ENCODE data around the gene MMEL1. TPM values are rescaled to one million over a fixed set of nuclear protein-coding genes. Genes with fewer than 3 reads are reported as not detected.
A peak's percentile ranks its signal among the peaks of the same experiment; 100 is the strongest.

Gene MMEL1
- total RNA-seq, 2 experiments from 2014 or later, result 0.58 TPM; not detected in 1

DNA sequence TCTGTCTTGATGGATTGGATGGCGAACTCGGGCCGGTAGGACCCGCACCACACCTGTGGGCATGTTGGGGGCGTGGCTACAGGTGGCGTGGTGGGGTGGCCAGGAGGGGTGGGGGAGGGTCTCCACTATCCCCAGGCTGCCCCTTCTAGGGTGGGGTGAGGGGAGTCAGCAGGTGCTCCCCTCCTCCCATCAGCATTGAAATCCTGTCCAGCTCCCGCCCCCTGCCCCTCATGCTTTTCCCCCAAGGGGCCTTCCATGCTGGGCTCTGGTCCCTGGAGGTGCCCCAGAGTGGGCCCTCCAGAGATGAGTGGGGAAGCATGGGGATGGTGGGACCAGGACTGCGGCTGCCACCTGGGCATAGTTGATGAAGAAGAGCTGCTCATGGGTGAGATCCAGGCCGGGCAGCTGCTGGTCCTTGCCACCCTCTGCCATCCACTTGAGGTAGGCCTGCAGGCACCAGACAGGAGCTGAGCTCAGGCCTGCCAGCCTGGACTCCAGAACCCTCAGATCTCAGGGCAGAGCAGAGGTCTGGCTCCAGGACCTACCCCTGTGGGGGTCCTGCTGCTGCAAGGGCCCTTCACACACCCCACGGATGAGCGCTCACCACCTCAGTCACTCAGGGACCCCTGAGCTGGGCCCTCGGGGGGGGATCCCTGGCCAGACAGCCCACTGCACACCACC lies 41.1 kb downstream of the MMEL1 start:
- Mint-ChIP-seq H3K9me3 (ENCODE audit: low read depth) (no peaks in the 10 kb centered on the region), H3K27me3 (no peaks in the 10 kb centered on the region), H3K4me1 (peaks cover 4% of the 10 kb centered on the region), H3K27ac (no peak overlapping the region), H3K4me3 (no peak overlapping the region), H3K36me3 (no peaks in the 10 kb centered on the region)
- no peak for ATAC-seq
- CTCF ChIA-PET, result no interaction called here
- DNase-seq, result no peak

DNA sequence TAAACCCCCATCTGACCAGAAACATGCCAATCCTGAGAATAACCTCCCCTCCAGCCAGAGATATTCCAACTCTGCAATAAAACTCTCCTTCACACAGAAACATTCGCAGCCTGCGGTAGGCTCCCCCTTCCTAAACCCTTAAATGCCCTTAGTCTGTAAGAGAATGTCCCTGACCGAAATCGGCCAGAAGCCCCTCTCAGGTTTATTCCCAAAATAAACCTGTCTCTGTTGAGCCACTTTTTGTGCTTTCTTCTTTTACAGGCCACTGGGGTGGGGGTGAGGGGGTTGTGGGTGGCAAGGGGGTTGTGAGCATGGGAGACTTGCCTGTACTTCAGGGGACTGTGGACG lies 41.6 kb downstream of the MMEL1 start:
- Mint-ChIP-seq H3K27ac (no peak overlapping the region), H3K36me3 (no peaks in the 10 kb centered on the region), H3K27me3 (no peaks in the 10 kb centered on the region), H3K4me1 (peaks cover 4% of the 10 kb centered on the region), H3K9me3 (ENCODE audit: low read depth) (no peaks in the 10 kb centered on the region), H3K4me3 (no peak overlapping the region)
- CTCF ChIA-PET, result no interaction called here
- DNase-seq, result no peak
- ATAC-seq, result no peak

DNA sequence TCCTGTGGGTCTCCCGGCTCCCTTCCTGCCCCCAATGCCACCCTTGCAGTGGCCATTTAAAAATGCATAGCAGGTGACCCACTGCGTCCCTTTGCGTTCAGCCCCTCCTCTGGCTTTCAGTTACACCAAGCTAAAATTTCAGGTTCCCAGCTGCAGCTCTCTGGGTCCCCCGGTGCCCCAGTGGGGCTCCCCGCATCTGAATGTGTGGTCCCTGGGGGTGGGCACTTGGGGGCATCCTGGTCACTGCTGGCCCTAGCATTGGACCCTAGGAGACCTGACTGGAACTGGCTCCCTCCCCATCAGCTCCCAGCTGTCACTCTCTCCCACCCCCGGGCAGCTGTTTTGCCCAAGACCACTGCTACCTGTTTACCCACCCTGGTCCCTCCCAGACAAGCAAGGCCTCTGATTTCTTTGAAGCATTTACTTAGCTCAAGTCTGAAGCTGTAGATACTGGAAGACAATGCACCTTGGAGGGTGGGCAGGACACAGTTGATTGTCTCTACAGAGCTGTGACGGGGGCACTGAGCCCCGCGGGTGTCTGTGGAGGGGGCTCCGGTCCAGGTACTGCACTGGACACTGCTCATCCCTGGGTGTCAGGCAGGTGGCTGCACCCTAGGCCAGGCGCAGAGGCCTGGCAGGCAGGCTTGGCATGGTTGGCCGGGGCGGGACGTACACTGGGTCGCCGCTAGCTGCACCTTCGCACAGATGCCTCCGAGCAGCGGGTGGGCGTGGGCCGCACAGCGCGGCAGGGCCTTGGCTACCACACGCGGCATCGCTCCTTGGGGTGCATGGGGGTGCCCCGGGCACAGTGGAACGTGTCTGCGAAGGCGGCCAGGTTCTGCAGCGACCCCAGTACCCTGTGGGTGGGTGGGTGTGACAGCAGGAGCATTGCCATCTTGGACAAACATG lies 42.3 kb downstream of the MMEL1 start:
- H3K4me1 Mint-ChIP-seq, result peaks cover 4% of the 10 kb centered on the region
- no peak overlapping the region for H3K4me3 Mint-ChIP-seq
- H3K27me3 Mint-ChIP-seq, result no peaks in the 10 kb centered on the region
- no peaks in the 10 kb centered on the region for H3K36me3 Mint-ChIP-seq
- ATAC-seq, result no peak
- H3K9me3 Mint-ChIP-seq (ENCODE audit: low read depth), result no peaks in the 10 kb centered on the region
- CTCF ChIA-PET, result no interaction called here
- DNase-seq, result no peak
- H3K27ac Mint-ChIP-seq, result no peak overlapping the region

DNA sequence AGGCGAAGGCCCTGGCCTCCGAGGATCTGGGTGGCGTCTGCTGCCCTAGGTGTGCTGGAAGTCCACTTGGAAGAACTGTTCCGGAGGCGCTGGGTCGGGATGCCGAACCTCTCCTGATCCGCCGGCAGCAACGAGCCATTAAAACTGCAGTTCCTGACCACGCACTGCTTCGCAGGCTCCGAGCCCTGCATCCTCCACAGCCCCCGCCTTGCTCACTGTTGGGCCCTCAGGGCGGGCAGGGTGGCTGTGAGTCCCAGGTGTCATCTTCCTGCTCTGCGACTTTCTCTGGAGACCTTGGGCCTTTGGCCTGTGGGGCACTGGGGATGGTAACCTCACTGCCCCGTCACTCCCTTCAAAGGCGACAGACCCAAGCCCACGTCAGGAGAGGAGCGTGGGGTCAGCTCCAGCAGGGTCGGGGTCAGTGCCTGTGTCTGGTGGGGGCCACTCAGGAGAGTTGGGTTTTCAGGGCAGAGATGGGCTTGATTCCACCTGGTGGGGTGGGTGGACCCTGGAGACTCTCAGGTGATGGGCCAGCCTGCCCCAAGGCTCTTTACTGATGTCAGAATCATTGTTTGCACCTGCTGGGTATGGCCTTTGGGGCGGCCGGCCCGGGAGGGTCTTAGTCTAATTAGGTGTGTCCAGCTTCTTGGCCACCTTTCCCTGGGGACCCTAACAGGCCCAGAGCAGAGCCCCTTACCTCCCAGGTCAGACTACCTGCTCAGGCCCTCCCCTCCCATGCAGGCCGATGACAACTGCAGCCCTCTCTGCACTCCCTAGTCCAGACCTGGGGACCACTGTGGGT lies 43.2 kb downstream of the MMEL1 start:
- H3K4me1 Mint-ChIP-seq, result peaks cover 11% of the 10 kb centered on the region
- H3K4me3 Mint-ChIP-seq, result no peak overlapping the region
- no peaks in the 10 kb centered on the region for H3K36me3 Mint-ChIP-seq
- DNase-seq (no peak), ATAC-seq (no peak)
- no peaks in the 10 kb centered on the region for H3K9me3 Mint-ChIP-seq (ENCODE audit: low read depth)
- CTCF ChIA-PET, result no interaction called here
- no peaks in the 10 kb centered on the region for H3K27me3 Mint-ChIP-seq
- H3K27ac Mint-ChIP-seq, result no peak overlapping the region

GRCh38 chr1:2588661-2589430 lies 44.0 kb downstream of the MMEL1 start:
- DNase-seq, result no peak
- Mint-ChIP-seq H3K36me3 (no peaks in the 10 kb centered on the region), H3K27me3 (no peaks in the 10 kb centered on the region), H3K9me3 (ENCODE audit: low read depth) (no peaks in the 10 kb centered on the region), H3K4me3 (no peak overlapping the region), H3K27ac (no peak overlapping the region), H3K4me1 (peaks cover 19% of the 10 kb centered on the region)
- no peak for ATAC-seq
- CTCF ChIA-PET, result interaction anchor here (6.3 kb wide), 1 partner anchor 173 kb away, joined by 31 read pairs; no protein-coding TSS in a partner anchor

- H3K36me3 Mint-ChIP-seq, result no peaks in the 10 kb centered on the region
- no peak overlapping the region for H3K27ac Mint-ChIP-seq
- DNase-seq, result no peak
- no peaks in the 10 kb centered on the region for H3K27me3 Mint-ChIP-seq
- peak overlapping the region; percentile 82 for H3K4me3 Mint-ChIP-seq
- no peaks in the 10 kb centered on the region for H3K9me3 Mint-ChIP-seq (ENCODE audit: low read depth)
- peaks cover 27% of the 10 kb centered on the region for H3K4me1 Mint-ChIP-seq
- CTCF ChIA-PET, result interaction anchor here (1.0 to 6.3 kb wide), 3 partner anchors 10 to 172 kb away, joined by 6 to 31 read pairs (median 8); partner anchors contain the start of gene TNFRSF14
- ATAC-seq, result no peak
Measured at GRCh38 chr1:2587860-2588571, 44.8 kb downstream of the MMEL1 start.

GRCh38 chr1:2587071-2587859 lies 45.6 kb downstream of the MMEL1 start:
- H3K9me3 Mint-ChIP-seq (ENCODE audit: low read depth), result no peaks in the 10 kb centered on the region
- H3K4me3 Mint-ChIP-seq, result peak overlapping the region; percentile 82
- no peaks in the 10 kb centered on the region for H3K27me3 Mint-ChIP-seq
- ATAC-seq (no peak), DNase-seq (peak; percentile 55)
- CTCF ChIA-PET, result interaction anchor here (1.0 to 6.3 kb wide), 6 partner anchors 9 to 198 kb away, joined by 3 to 31 read pairs (median 5); partner anchors contain the start of gene TNFRSF14
- no peaks in the 10 kb centered on the region for H3K36me3 Mint-ChIP-seq
- peaks cover 31% of the 10 kb centered on the region for H3K4me1 Mint-ChIP-seq
- H3K27ac Mint-ChIP-seq, result peak overlapping the region; percentile 43

GRCh38 chr1:2586154-2587070 lies 46.4 kb downstream of the MMEL1 start, which contains the start of gene PRXL2B:
PRXL2B (plus strand) TSS chr1:2586777; CDS start chr1:2586886, 109 bp downstream.
- H3K4me1 Mint-ChIP-seq, result peaks cover 35% of the 10 kb centered on the region
- H3K36me3 Mint-ChIP-seq, result no peaks in the 10 kb centered on the region
- no peaks in the 10 kb centered on the region for H3K9me3 Mint-ChIP-seq (ENCODE audit: low read depth)
- CTCF ChIA-PET, result interaction anchor here (0.7 to 6.3 kb wide), 17 partner anchors 8 to 391 kb away, joined by 3 to 68 read pairs (median 4); partner anchors contain the start of genes FAAP20, PEX10 and TNFRSF14
- H3K4me3 Mint-ChIP-seq, result peak within 1 kb of the TSS; percentile 82
- H3K27ac Mint-ChIP-seq, result peak within 1 kb of the TSS; percentile 93
- ATAC-seq, result peak; percentile 82
- DNase-seq, result peak; percentile 99
- no peaks in the 10 kb centered on the region for H3K27me3 Mint-ChIP-seq

DNA sequence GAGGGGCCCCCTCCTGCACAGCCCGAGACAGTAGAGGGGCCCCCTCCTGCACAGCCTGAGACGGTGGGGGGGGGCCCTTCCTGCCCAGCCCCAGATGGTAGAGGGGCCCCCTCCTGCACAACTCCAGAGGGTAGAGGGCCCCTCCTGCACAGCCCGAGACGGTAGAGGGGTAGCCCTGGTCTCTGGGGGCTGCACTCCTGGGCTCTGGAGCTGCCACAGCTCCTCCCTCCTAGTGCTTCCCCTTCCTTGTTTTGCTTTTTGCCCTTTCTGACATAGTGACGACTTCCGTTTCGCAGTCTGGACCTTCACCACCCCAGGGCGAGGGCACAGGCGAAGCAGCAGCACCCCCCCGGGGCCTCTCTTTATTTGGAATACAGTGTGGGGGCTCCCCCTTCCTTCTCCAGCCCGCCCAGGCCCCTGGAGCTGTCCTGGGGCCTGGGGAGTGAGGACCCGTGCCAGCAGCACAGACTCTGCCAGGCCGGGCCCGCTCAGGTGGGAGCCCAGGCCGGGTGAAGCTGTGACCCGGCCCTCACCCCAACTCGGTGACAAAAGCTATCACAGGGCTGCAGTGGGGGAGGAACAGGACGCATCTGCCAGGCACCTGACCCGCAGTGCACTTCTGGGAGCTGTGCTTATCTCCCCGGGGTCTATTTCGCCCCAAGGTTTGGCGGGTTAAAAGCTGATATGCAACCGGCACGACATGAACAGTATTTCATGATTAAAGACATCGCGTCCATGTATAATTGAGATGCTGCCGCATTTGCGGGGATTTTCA lies 47.3 kb downstream of the MMEL1 start:
- H3K27me3 Mint-ChIP-seq, result no peaks in the 10 kb centered on the region
- peak overlapping the region; percentile 82 for H3K4me3 Mint-ChIP-seq
- peaks cover 40% of the 10 kb centered on the region for H3K4me1 Mint-ChIP-seq
- CTCF ChIA-PET, result interaction anchor here (0.7 to 6.3 kb wide), 15 partner anchors 9 to 390 kb away, joined by 3 to 68 read pairs (median 4); partner anchors contain the start of genes FAAP20, PEX10 and TNFRSF14
- ATAC-seq (peak; percentile 56), DNase-seq (peak; percentile 84)
- H3K9me3 Mint-ChIP-seq (ENCODE audit: low read depth), result no peaks in the 10 kb centered on the region
- H3K36me3 Mint-ChIP-seq, result no peaks in the 10 kb centered on the region
- H3K27ac Mint-ChIP-seq, result peak overlapping the region; percentile 93

DNA sequence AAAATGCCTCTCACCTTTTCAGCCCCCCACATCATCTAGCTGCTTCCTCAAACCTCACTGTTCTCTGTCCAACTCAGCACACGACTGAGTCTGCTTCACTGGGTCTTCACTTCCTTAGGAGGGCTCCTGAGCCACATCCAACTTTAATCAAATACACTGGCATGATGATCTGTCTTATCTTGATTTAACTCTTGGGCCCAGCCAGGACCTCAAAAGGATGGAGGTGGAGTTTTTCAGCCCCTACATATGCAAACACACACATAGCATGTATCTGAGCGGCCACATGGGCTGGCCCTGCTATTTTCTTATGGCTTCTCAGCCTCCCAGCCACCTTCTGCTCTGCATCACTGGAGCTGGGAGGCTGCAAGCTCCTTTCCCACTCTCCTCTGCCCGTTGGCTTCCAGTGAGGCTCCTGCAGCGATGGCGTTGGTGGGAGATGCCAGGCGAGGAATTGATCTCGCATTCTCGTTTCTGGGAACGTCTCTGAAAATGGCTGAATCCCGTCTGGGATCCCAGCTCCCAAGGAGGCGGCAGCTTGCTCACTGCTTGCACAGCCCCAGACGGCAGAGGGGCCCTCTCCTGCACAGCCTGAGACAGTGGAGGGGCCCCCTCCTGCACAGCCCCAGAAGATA lies 48.0 kb downstream of the MMEL1 start:
- peak overlapping the region; percentile 82 for H3K4me3 Mint-ChIP-seq
- no peak for ATAC-seq
- no peak for DNase-seq
- H3K27ac Mint-ChIP-seq, result peak overlapping the region; percentile 93
- peaks cover 44% of the 10 kb centered on the region for H3K4me1 Mint-ChIP-seq
- no peaks in the 10 kb centered on the region for H3K36me3 Mint-ChIP-seq
- H3K9me3 Mint-ChIP-seq (ENCODE audit: low read depth), result no peaks in the 10 kb centered on the region
- no peaks in the 10 kb centered on the region for H3K27me3 Mint-ChIP-seq
- CTCF ChIA-PET, result interaction anchor here (0.7 to 6.3 kb wide), 13 partner anchors 8 to 390 kb away, joined by 3 to 68 read pairs (median 5); partner anchors contain the start of genes PANK4 and TNFRSF14

Data from activated CD8-positive, alpha-beta memory T cell treated with anti-CD3 and anti-CD28 coated beads, Interleukin-2, amount 10 ng/mL, durations not matched to agents 7 days and 5 days (primary cell).